Activated B cell treated with CpG ODN at 0.5 μM for 24 hours (primary cell): ENCODE data around the gene FAM184A. TPM values are rescaled to one million over a fixed set of nuclear protein-coding genes. Genes with fewer than 3 reads are reported as not detected.
A peak's percentile ranks its signal among the peaks of the same experiment; 100 is the strongest.

ENCODE experiments used
- ATAC-seq: fragments of 200-7000 bp; cut with Tn5 transposase; one replicate; pipeline ENCODE4 v1.10.0; 2021; ENCODE audit warnings: low read depth, mild to moderate bottlenecking, moderate library complexity
- CTCF ChIA-PET: fragments of 350-600 bp; sonication (Branson Sonifier 250); formaldehyde crosslinking; loops from one replicate; lab custom pipeline; 2021; ENCODE audit warnings: antibody characterized with exemption; lab: Charles Lee
- POLR2A ChIA-PET: fragments of 350-600 bp; sonication (Branson Sonifier 250); formaldehyde crosslinking; loops from one replicate; lab custom pipeline; 2021; ENCODE audit warnings: antibody characterized with exemption; lab: Charles Lee
- DNase-seq: peaks from one replicate; pipeline ENCODE4 v3.0.0; 2022
- H3K27ac Mint-ChIP-seq: one replicate; pipeline ENCODE4 v1.8.0; 2020; ENCODE audit warnings: mixed read lengths
- H3K27me3 Mint-ChIP-seq: one replicate; pipeline ENCODE4 v1.8.0; 2021; ENCODE audit warnings: mixed read lengths
- H3K36me3 Mint-ChIP-seq: one replicate; pipeline ENCODE4 v1.8.0; 2021; ENCODE audit warnings: low read depth, mixed read lengths
- H3K4me1 Mint-ChIP-seq: one replicate; pipeline ENCODE4 v1.8.0; 2021; ENCODE audit warnings: mixed read lengths
- H3K4me3 Mint-ChIP-seq: one replicate; pipeline ENCODE4 v1.8.0; 2020; ENCODE audit warnings: mild to moderate bottlenecking, mixed read lengths
- H3K9me3 Mint-ChIP-seq: one replicate; pipeline ENCODE4 v1.8.0; 2020; ENCODE audit warnings: mixed read lengths
- CTCF ChIP-seq: fragments of 200-600 bp; IDR thresholded peaks from one replicate; pipeline ENCODE4 v1.8.0; 2022; ENCODE audit warnings: antibody characterized with exemption, mild to moderate bottlenecking
- intact Hi-C: fragments of 100-400 bp; cut with micrococcal nuclease; formaldehyde crosslinking; loops from one replicate; pipeline ENCODE4 v1.15.1; 2024
- total RNA-seq: library from RNA; stranded (reverse); gene quantifications from 2 replicates; pipeline ENCODE4 v1.2.3, GENCODE V29; 2022

FAM184A gene
- total RNA-seq, 1 donor from 2014 or later, result 1.1 TPM

GRCh38 chr6:118939683-118940082 is 138.8 kb downstream of the FAM184A start:
- Mint-ChIP-seq H3K27me3 (no peaks in the 10 kb centered on the region), H3K9me3 (peaks cover 13% of the 10 kb centered on the region), H3K4me3 (no peak overlapping the region), H3K4me1 (peaks cover 35% of the 10 kb centered on the region), H3K27ac (no peak overlapping the region), H3K36me3 (peaks cover 7% of the 10 kb centered on the region)
- CTCF ChIA-PET, result no interaction called here
- DNase-seq (no peak), ATAC-seq (no peak)
- intact Hi-C loops, result loop anchor here (5.0 to 10.0 kb wide), 3 partner anchors 232 to 1337 kb away; partner anchors contain the start of gene GOPC
- TF ChIP-seq CTCF, result no peak
- POLR2A ChIA-PET, result no interaction called here

GRCh38 chr6:118935978-118936703 is 142.3 kb downstream of the FAM184A start:
- Mint-ChIP-seq H3K9me3 (peaks cover 2% of the 10 kb centered on the region), H3K4me3 (peak overlapping the region; percentile 89), H3K4me1 (peaks cover 44% of the 10 kb centered on the region), H3K36me3 (peaks cover 9% of the 10 kb centered on the region), H3K27ac (peak overlapping the region; percentile 86), H3K27me3 (no peaks in the 10 kb centered on the region)
- TF ChIP-seq CTCF, result no peak
- DNase-seq (no peak), ATAC-seq (no peak)
- intact Hi-C loops, result loop anchor here (1.0 to 10.0 kb wide), 7 partner anchors 42 to 1334 kb away; partner anchors contain the start of genes ASF1A, CEP85L, FAM184A and GOPC
- ChIA-PET POLR2A (interaction anchor here (2.0 kb wide), 1 partner anchor 42 kb away, joined by 24 read pairs; the partner anchor contains the start of gene ASF1A), CTCF (no interaction called here)

GRCh38 chr6:118935331-118935668 is 143.2 kb downstream of the FAM184A start:
- POLR2A ChIA-PET, result interaction anchor here (1.0 to 2.0 kb wide), 5 partner anchors 38 to 416 kb away, joined by 3 to 24 read pairs (median 3); partner anchors contain the start of genes ASF1A and CEP85L
- H3K4me3 Mint-ChIP-seq, result peak overlapping the region; percentile 89
- intact Hi-C loops, result loop anchor here (1.0 to 10.0 kb wide), 7 partner anchors 41 to 1333 kb away; partner anchors contain the start of genes ASF1A, CEP85L, FAM184A and GOPC
- H3K9me3 Mint-ChIP-seq, result peaks cover 2% of the 10 kb centered on the region
- ATAC-seq (no peak), DNase-seq (no peak)
- CTCF ChIA-PET, result no interaction called here
- H3K27ac Mint-ChIP-seq, result peak overlapping the region; percentile 86
- H3K36me3 Mint-ChIP-seq, result peaks cover 17% of the 10 kb centered on the region
- H3K27me3 Mint-ChIP-seq, result no peaks in the 10 kb centered on the region
- peaks cover 36% of the 10 kb centered on the region for H3K4me1 Mint-ChIP-seq
- TF ChIP-seq CTCF, result no peak

- no peak for TF ChIP-seq CTCF
- POLR2A ChIA-PET, result interaction anchor here (1.0 to 2.0 kb wide), 7 partner anchors 38 to 416 kb away, joined by 3 to 24 read pairs (median 3); partner anchors contain the start of genes ASF1A and CEP85L
- peak within 1 kb of the TSS; percentile 91 for H3K27ac Mint-ChIP-seq
- H3K27me3 Mint-ChIP-seq, result no peaks in the 10 kb centered on the region
- peaks cover 32% of the 10 kb centered on the region for H3K4me1 Mint-ChIP-seq
- DNase-seq, result peak; percentile 90
- peak within 1 kb of the TSS; percentile 89 for H3K4me3 Mint-ChIP-seq
- CTCF ChIA-PET, result interaction anchor here (1.2 kb wide), 1 partner anchor 143 kb away, joined by 3 read pairs; the partner anchor contains the start of gene FAM184A
- peaks cover 2% of the 10 kb centered on the region for H3K9me3 Mint-ChIP-seq
- ATAC-seq, result peak; percentile 92
- peaks cover 18% of the 10 kb centered on the region for H3K36me3 Mint-ChIP-seq
- intact Hi-C loops, result loop anchor here (1.0 to 10.0 kb wide), 7 partner anchors 40 to 1332 kb away; partner anchors contain the start of genes ASF1A, CEP85L, FAM184A and GOPC
These were observed 143.8 kb downstream of the FAM184A start, which contains the start of gene MCM9 for GRCh38 chr6:118934461-118935330. TSS of gene MCM9 (minus strand) at chr6:118935159. CDS start at chr6:118931723, 3,436 bp downstream.
